Neural cell (in vitro differentiated cells): ENCODE data around the gene TMEM235.

Source experiments
- CTCF ChIP-seq: fragments of 450-650 bp; IDR thresholded peaks from 2 replicates; pipeline ENCODE4 v1.5.1; 2014; ENCODE audit warnings: antibody characterized with exemption, mild to moderate bottlenecking, moderate library complexity; ENCODE audit not compliant: poor library complexity, severe bottlenecking
- EP300 ChIP-seq: fragments of 450-650 bp; conservative IDR thresholded peaks from 2 replicates; pipeline ENCODE4 v1.6.1; 2014; ENCODE audit warnings: antibody characterized with exemption, mild to moderate bottlenecking, moderate library complexity; ENCODE audit not compliant: poor library complexity, severe bottlenecking
- EZH2 ChIP-seq: fragments of 200-600, 300-800 bp; shearing (Covaris generic), sonication (generic); IDR thresholded peaks from 2 replicates; pipeline ENCODE4 v1.6.1; 2014; ENCODE audit warnings: antibody characterized with exemption, low read length, borderline replicate concordance, mild to moderate bottlenecking; ENCODE audit not compliant: insufficient read depth, poor library complexity, severe bottlenecking
- MXI1 ChIP-seq: fragments of 450-650 bp; conservative IDR thresholded peaks from 2 replicates; pipeline ENCODE4 v1.6.1; 2014; ENCODE audit warnings: antibody characterized with exemption, mild to moderate bottlenecking; ENCODE audit not compliant: poor library complexity, severe bottlenecking
- POLR2AphosphoS5 ChIP-seq: IDR thresholded peaks from 2 replicates; pipeline ENCODE4 v1.6.1; 2012
- REST ChIP-seq: IDR thresholded peaks from 2 replicates; pipeline ENCODE4 v1.6.1; 2012; ENCODE audit warnings: borderline replicate concordance
- TAF1 ChIP-seq: IDR thresholded peaks from 2 replicates; pipeline ENCODE4 v1.6.1; 2012; ENCODE audit warnings: low read depth

- TF ChIP-seq CTCF (no peak), POLR2AphosphoS5 (no peak), MXI1 (no peak), EP300 (no peak), REST (no peak), TAF1 (no peak), EZH2 (no peak)
Measured at GRCh38 chr17:78266771-78267170, 35.3 kb downstream of the TMEM235 start.
